HG02938 (cell line): Measurements from ENCODE around the gene SYTL1.

Experiments used
- ATAC-seq: cut with Tn5 transposase; IDR thresholded peaks from one replicate; pipeline ENCODE4 v1.9.1; 2021; ENCODE audit warnings: mild to moderate bottlenecking, moderate library complexity; ENCODE audit not compliant: unreplicated experiment

SYTL1 gene

DNA sequence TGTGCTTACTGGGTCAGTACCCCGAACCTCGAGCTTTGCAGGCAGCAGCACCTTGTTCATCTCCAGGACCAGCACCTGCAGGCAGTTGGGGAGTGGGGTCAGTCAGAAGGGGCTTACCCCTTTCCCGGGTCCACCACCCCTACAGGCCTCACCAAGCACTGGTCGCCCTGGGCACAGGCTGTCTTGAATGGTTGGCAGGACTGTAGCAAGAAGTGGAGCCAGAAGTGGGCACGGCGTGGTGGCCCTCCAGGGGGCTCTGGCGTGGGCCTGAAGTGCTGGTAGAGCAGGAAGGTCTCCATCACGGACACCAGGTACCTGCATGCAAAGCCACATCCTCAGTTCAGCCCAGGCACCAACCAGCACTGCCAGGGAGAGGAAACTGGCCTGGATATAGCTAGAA lies 19.7 kb downstream of the SYTL1 start:
- no peak for ATAC-seq

DNA sequence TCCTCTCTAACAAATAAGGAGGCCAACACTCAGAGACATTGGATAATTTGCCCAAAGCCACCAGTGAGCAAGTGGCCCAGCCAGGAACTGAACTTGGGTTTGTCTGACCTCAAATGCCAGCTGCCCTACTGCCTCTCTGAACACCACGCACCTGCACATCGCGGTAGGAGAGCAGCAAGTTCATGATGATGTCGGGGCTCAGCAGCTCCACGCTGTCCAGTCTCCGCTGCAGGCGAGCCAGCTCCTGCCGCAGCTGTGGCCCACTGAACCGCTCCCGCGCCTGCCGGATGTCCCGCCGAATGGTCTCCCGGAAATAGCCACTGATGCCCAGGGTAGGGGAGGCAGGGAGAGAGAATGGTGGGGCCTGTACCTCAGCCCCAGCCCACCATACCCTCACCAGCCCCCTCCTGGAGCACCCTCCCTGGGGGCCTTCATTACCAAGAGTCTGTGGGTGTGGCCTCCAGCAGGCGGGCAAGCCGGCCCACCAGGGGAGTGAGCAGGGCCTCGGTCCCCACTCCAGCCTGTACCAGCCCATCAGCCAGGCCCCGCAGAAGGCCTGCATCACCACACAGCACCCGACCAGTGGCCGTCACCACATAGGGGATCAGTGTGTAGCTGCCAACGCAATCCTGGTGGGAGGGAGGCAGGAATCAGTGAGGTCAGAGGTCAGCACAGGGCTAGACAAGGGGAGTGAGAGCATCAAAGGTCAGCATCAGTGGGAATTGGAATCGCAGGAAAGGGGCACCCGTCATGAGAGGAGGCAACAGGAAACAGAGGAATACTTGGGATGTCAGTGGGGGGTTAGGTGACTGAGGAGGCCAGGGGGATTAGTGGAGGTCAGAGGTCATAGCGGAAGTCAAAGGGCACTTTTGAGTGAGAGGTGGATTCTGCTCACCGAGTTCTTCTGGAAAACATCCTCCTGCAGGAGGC lies 22.2 kb downstream of the SYTL1 start:
- no peak for ATAC-seq

DNA sequence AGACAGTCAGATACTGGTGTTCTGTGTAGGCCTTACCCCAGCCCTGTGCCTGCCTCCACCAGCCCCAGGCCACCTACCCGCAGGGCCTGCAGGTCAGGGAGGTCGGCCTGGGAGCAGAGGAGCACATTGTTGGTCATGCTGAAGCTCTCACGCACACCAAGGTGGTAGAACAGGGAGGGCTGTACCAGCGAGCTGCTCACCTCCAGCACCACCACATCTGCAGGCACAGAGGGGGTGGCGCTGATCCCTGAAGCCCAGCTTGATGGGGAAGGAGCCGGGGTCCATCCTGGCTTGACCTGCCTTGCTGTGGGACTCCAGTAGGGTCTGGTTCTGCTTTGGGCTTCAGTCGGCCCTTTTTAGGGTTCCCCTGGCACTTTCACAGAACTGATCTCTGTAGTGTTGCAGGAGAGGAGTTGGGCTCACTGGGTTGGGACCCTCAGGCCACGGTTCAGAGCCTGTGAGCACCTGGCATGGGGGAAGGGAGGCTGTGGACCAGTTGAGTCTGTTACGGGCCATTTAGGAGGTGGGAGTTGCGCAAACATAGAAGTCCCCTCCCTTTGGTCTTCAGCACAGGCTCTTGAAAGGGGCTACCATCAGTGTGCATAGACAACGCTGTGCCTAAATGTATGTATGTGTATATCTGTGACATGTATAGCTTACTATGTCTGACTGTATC lies 23.0 kb downstream of the SYTL1 start:
- no peak for ATAC-seq

DNA sequence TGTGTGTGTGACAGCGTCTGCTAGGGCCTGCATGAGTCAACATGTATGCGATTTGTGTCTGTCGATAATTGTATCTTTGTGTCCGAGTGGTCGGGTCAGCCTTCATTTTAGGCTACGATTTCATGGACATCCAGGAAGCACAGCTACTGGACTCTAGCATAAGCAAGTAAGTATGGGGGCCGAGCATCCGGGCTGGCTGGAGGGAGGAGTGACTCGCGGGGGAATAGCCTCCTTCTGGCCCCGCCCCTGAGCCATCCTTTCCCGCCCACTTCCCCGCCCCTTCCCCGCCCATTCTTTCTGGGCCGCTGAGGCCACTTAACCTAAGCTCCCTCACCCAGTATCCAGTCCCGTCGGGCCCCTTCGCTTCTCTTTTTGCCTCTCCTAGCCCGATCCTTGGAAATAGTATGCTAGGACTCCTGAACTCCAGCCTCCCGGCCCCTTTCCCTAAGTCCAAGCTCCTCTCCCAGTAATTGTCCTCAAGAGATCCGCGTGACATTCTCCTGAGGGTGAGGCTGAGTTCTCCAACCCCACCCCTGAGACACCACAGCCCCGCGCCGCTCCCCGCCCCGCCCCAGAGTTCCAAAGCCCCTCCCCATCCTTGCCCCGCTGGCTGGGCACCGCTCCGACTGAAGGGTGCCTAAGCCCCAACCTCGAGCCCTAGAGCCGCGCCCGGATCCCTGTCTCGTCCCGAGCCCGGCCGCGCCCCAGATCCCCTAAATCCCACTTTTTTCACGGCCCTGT lies 23.7 kb downstream of the SYTL1 start:
- ATAC-seq, result no peak

DNA sequence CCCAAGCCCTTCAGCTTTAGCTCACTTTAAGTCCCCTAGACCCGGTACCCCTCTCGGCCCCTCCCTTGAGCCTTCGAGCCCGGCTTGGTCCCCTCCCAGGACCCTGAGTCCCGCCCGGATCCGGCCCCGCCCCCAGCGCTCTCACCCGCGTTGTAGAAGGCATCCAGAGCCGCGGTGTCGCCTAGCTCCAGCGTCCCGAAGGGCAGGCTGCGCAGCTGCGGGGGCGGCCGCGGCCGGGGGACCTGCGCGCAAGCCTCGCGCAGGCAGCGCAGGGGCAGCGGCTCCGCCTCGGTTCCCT lies 24.2 kb downstream of the SYTL1 start:
- no peak for ATAC-seq

DNA sequence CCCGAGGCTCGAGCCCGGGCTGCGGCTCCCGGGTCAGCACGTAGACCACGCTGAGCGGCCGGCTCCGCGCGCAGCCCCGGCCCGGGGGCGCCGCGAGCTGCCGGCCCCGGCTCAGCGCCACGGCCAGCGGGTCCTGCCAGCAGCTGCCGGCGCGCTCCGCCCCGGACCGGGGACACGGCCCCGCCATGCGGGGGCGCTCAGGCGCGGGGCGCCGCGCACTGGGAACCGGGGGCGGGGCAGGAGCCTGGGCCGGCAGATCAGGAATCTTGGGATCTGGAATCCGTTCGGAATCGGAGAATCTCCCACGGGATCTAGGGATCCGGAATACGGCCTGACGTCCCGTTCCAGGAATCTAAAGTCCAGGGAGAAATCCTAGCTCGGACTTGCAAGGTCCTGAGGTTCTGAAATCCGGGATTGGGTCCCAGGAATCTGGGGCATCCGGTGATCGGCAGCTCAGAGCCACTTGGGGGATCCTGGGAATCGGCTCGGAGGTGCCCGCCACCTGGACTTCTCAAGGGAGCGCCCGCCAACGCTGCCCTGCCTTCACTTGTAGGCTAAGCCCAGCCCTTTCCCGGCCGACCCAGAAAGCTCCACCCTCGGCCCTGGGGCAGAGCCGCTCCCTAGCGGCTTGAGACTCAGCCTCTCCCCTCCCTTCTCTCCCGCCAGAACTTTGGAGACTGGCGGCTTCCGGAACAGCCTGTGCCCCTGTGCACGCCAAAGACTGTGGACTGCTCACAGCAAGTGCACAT lies 24.8 kb downstream of the SYTL1 start, which contains the start of gene MAP3K6:
TSS of gene MAP3K6 (minus strand) at position 551 of the 749 bp plus-strand sequence. CDS start at position 187, 364 bp downstream.
- no peak for ATAC-seq

DNA sequence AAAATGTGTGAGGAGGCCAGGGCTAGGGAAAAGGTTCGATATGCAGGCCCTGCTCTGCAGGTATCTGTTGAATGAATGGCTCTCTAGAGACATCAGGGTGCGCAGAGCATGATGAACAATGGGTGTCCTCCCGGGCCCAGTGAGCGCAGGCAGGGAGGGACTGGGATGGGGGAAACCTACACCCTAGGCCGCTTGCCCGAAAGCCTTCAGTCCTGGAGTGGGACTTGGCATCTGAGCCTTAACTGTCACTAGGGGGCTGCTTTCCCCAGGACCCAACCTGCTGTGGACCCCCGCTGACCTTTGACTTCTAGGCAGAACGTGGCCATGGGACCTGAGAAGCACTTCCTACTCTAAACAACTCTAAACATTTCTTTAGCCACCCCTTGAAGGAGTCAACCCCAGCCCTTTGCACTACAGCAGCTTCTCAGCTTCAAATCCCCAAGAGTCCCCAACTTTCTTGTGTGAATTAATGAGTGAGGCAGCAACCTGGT lies 25.4 kb downstream of the SYTL1 start:
- no peak for ATAC-seq

DNA sequence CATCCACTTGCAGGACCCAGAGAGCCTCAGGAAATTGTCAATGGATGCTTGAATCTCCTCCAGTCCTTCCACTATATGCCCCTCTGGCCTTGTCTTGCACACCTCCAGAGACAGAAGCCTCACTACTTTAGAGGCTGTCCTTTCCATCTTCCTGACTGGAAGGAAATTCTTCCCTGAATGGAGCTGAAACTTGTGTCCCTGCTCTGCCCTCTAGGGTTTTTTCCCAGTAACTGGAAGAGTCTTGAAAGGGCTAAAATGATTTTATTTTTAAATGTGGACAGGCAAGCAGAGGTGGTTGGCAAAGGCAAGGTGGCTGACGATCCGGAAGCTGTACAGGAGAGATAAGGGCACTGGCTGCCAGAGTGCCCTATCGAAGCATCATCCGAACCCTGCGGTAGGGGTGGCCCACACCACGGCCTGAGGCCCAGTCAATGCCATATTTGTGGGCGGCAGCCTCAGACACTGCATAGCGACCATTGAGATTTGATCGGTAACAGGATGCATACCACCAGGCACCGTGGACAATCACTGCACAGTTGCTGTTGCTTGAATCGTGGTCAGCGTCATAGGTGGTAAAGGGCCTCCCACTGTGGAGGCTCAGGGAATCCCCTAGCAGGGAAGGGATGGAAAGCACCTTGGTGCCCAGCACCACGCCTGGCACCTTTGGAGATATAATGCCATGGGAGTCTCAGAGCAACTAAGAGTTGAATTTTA lies 27.2 kb downstream of the SYTL1 start:
- ATAC-seq, result no peak

DNA sequence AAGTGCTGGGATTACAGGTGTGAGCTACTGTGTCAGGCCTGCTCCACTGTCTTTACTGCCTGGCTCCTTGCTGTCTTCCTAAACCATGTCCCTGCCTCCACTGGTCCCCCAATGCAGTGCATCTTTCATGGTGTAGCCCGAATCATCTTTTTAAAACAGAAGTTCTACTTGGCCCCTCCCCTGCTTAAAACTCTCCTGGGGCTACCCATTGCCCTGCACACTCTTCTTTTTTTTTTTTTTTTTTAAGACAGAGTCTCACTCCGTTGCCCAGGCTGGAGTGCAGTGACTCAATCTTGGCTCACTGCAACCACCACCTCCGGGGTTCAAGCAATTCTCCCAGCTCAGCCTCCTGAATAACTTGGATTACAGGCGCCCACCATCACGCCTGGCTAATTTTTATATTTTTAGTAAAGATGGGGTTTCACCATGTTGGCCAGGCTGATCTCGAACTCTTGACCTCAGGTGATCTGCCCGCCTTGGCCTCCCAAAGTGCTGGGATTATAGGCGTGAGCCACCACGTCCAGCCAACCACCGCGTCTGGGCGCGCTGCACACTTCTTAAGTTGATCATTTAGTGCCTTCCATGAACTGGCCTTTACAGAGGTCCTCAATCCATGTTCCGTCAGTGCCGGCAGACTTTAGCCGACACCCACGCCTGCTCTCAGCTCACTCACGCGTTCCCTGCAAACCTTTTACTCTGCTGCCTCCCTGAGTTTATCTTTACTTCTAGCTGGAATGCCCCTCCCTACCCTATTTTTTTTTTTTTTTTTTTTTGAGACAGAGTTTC lies 30.4 kb downstream of the SYTL1 start:
- ATAC-seq, result no peak

DNA sequence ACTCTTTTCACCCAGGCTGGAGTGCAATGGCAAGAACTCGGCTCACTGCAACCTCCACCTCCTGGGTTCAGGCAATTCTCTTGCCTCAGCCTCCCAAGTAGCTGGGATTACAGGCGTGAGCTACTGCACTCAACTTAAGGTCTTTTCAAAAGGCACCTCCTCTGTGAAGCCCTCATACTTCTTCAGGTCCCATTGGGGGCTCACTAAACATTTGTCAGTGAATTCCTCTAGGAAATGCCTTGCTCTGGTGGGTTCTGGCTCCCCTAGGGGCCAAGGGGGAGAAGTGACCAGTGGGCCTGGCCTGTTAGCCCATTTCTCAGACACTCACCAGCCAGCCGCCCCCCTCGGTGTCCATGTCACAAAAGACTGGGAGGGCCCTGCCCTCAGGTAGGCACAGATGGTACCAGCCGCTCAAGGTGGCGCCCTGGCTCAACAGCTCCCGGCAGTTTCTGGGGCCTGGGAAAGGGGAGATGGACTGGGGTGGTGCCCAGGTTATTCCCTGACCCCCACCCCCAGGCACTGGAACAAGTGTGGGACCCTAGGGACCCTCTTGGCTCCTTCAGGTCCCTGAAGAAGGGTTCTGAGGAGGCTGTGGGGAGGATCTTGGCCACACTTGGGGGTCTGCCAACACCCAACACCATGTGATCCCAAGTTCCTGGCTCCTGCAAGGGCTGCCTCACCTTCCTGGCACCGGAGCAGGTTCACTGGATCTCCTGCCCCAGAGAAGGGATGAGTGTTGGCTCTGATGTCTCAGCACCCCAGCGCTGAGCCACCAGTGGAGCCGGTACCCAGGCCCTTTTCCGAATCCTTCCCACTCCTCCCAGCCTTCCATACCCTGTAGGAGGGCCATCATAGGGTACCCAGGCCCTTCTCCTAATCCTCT lies 31.2 kb downstream of the SYTL1 start:
- no peak for ATAC-seq

DNA sequence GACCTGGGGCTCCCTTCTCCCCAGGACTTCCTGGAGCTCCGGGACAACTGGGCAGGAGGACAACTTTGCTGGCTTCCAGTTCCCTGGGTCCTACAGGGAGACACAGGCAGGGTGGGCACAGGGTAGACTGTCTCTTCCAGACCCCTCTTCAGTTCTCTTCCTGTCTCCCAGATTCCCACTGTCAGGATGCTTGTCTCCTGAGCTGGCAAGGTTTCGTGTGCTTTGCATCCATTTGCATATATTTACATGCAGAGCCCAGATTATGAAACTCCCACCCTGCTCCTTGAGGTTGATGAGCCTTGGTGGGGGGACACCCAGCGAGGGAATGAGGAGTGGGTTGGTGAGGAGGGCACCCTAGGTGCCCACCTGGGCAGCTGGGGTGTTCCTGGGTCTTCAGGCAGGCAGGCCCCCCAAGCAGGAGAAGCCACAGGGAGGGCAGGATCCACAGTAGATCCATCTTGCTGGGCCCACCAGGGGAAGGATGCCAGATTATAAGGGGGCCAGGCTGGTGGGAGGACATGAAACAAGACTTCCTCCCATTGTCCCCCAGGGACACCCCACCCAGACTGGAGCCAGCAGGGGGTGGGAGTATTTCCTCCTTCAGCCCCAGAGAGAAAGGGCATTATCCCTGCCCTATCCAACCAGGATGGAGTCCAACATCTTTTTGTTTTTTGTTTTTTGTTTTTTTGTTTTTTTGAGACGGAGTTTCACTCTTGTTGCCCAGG lies 32.7 kb downstream of the SYTL1 start, which contains the start of gene FCN3:
TSS of gene FCN3 (minus strand) at position 463 of the 725 bp plus-strand sequence. CDS start at position 457, 6 bp downstream.
- ATAC-seq, result no peak

DNA sequence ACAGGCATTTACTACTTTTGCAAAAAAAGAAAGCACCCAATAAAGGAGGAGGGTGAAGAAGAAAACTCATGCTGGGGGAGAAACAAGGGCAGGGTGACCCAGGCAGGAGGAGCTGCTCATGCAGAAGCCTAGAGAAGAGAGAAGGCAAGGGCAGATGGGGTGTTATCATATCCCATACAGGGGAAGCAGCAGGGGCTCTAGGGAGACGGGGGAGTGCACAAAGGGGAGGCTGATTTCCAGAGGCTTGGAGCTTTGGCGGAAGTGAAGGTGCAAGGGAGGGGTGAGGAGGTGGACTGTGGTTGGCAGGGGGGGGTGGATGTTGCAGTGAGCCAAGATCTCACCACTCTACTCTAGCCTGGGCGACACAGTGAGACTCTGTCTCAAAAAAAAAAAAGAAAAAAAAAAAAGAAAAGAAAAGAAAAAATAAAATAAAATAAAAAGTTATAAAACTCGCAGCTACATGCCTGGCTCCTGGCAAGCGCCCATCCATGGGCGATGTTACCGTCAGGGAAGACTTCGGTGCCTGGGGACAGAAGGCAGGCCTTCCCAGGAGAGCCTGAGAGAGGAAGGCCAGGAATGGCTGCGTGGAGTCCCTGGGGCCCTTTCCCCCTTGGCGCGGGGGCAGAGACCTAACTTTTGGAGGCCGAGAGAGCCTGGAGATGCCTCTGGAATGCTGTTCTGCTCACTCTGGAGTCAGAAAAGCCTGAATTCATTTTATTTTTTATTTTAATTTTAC lies 36.1 kb downstream of the SYTL1 start:
- ATAC-seq, result no peak

DNA sequence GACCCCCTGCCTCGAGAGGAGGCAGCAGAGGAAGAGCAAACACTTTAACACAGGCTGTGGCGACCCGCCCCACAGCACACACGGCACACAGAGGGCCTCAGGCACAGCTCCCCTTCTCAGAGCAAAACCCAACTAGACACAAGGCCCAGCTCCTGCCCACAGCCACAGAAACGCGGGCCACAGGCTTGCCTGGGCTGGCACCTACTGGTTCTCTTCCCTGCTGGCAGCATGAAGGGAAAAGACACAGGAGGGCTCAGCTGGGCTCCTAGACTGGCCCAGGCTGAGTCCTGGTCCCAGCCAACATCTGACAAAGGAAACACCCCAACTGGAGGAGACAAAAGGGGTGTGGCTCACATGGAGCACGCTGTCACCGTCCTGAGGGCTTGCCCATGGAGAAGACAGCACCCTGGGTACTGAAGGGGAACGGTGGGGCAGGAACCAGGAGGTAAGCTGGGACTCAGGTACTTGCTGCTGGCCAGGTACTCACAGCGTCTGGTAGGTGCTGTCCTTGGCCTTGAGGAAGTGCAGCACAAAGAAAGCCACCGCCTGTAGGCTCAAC lies 37.8 kb downstream of the SYTL1 start:
- no peak for ATAC-seq

DNA sequence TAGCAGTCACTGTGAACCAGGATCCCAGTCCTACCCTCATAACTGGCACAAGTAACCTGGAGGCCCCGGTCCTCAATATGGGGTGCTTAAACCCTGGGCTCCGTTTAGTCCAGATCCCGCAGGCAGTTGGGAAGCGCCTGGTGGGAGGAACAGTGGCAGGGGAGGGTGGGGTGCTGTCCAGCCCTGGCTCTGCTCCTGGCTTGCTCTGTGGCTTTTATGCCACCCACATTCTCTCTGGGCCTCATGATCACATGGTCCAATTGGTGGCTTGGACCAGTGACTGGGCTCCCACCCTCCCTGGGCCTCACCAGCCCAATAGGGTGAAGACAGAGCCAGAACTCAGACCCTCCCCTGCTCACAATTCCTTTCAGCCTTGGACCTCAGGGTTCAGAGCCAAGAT lies 38.4 kb downstream of the SYTL1 start:
- no peak for ATAC-seq

DNA sequence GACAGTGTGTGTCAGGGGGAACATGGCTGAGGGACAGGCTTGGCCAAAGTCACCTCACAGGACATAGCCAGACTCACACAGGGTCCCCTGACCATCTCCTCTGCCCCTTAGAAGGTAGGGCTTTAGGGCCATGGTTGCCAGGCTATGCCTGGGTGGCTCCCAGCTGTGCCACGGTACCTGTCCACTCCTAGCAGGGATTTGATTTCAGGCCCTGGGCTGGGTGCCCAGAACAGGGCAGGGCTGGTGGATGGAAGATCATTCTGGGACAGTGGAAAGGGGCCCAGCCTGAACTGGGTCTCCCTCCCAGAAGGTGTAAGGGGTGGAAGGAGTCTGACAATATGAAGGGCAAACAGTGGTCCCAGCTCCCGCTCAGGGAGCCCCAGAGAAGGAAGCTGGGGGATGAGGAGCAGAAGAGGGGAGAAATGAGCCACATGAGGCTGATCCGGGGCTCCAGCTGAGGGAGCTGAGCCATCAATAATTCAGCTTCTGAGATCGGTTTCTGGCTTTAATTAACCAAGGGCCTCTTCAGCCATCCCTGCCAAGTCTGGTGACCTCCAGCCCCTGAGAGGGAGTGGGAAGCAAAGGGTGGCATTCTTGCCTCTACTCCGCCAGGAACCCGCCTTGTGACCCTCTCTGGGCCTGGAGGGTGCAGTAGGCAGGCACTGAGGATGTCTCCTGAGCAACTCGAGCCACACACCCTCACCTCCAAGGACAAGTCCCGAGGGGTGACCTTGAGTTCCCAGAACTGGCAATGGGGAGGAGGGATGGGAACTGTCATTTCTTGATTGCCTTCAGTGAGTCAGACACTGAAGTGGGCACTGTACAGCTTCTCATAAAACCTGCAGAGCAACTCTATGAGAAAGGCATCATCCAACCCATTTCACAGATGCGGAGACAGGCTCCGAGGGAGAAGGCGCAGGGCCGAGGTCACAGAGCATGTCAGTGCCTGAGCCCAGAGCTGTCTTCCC lies 39.2 kb downstream of the SYTL1 start:
- no peak for ATAC-seq
